Left ventricle myocardium inferior (tissue), 1 donor: Measurements from ENCODE around the gene HJURP. TPM values are rescaled to one million over a fixed set of nuclear protein-coding genes. Genes with fewer than 3 reads are reported as not detected.

Experiments
- DNase-seq: peaks from one replicate; pipeline ENCODE4 v3.0.0-alpha.2; 2020
- H3K27ac ChIP-seq: fragments of 200-600 bp; replicated peaks from 2 replicates; pipeline ENCODE4 v1.8.0; 2021
- H3K27me3 ChIP-seq: fragments of 200-600 bp; 2 replicates; pipeline ENCODE4 v1.8.0; 2021; ENCODE audit warnings: low read depth
- H3K36me3 ChIP-seq: fragments of 200-600 bp; 2 replicates; pipeline ENCODE4 v1.8.0; 2021
- H3K4me1 ChIP-seq: fragments of 200-600 bp; 2 replicates; pipeline ENCODE4 v1.8.0; 2021
- H3K4me3 ChIP-seq: fragments of 200-600 bp; 2 replicates; pipeline ENCODE4 v1.8.0; 2021; ENCODE audit warnings: mild to moderate bottlenecking, moderate library complexity
- H3K9me3 ChIP-seq: fragments of 200-600 bp; replicated peaks from 2 replicates; pipeline ENCODE4 v1.8.0; 2021
- intact Hi-C: fragments of 100-400 bp; cut with micrococcal nuclease; formaldehyde crosslinking; loops from one replicate; pipeline ENCODE4 v1.11.0; 2022
- total RNA-seq: library from RNA; stranded (reverse); fragmentation: NEBNext Ultra II Directional; extraction: Animal tissue kit (Norgen Biotek cat#: 25700); gene quantifications from one replicate; pipeline ENCODE4 v1.2.1, GENCODE V29; 2021
- TF ChIP-seq, protein P1 (sequence below): fragments of 200-600 bp; IDR thresholded peaks from 2 replicates; pipeline ENCODE4 v1.8.0; 2021; ENCODE audit warnings: antibody characterized with exemption, mild to moderate bottlenecking, borderline replicate concordance
- donor health status: DM: no; HTN: yes; CAD: no; lungs with severe emphysema.

Gene HJURP
- total RNA-seq, 1 donor from 2014 or later = 0.36 TPM

DNA sequence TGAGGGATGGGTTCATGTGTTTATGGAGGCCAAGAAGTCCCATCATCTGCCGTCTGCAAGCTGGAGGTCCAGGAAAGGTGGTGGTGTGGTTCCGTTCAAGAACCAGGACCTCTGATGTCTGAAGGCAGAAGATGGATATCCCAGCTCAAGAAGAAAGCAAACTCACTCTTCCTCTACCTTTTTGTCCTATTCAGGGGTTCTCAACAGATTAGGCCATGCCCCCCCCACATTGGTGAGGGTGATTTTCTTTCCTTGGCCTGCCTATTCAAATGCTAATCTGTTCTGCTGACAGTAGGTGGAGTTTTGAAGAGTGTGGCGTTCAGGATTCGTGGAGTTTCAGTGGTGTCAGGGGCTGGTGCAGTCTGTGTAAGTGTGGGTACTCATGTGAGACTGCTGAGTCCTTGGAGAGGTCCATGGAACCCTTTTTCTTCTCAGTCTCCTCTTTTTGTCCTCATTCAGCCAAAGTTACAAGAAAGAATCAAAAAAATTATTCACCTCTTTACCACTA lies 8.0 kb upstream of the HJURP start:
- H3K9me3 ChIP-seq = no peaks in the 10 kb centered on the region
- no peak for DNase-seq
- intact Hi-C loops = no loop called here

DNA sequence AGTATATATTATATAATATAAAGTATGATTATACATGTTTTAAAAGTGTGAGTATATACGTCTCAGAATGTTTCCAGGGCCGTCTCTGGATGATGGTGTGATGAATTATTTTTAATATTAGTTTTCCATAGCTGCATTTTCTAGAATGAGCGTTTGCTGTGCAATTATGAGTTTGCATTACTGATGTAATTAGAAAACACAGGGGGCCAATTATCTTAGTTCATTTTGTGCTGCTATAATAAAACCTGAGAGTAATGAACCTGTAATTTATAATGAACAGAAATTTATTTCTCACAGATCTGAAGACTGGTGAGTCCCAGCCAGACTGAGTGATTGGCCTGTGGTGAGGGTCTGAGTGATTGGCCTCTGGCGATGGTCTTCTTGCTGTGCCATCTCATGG lies 4.0 kb upstream of the HJURP start:
- Histone ChIP-seq H3K27ac (no peak overlapping the region), H3K4me3 (no peak overlapping the region), H3K27me3 (peaks cover 1% of the 10 kb centered on the region), H3K36me3 (no peaks in the 10 kb centered on the region), H3K9me3 (no peaks in the 10 kb centered on the region), H3K4me1 (peaks cover 16% of the 10 kb centered on the region)
- no peak for DNase-seq
- TF ChIP-seq, protein P1, sequence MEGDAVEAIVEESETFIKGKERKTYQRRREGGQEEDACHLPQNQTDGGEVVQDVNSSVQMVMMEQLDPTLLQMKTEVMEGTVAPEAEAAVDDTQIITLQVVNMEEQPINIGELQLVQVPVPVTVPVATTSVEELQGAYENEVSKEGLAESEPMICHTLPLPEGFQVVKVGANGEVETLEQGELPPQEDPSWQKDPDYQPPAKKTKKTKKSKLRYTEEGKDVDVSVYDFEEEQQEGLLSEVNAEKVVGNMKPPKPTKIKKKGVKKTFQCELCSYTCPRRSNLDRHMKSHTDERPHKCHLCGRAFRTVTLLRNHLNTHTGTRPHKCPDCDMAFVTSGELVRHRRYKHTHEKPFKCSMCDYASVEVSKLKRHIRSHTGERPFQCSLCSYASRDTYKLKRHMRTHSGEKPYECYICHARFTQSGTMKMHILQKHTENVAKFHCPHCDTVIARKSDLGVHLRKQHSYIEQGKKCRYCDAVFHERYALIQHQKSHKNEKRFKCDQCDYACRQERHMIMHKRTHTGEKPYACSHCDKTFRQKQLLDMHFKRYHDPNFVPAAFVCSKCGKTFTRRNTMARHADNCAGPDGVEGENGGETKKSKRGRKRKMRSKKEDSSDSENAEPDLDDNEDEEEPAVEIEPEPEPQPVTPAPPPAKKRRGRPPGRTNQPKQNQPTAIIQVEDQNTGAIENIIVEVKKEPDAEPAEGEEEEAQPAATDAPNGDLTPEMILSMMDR = no peak
- intact Hi-C loops = no loop called here

More for the DNA sequence above, 8.0 kb upstream of the HJURP start:
- H3K27ac ChIP-seq = no peak overlapping the region
- H3K4me3 ChIP-seq = no peak overlapping the region
- no peaks in the 10 kb centered on the region for H3K36me3 ChIP-seq
- no peaks in the 10 kb centered on the region for H3K4me1 ChIP-seq
- TF ChIP-seq, protein P1 = no peak
- no peaks in the 10 kb centered on the region for H3K27me3 ChIP-seq

DNA sequence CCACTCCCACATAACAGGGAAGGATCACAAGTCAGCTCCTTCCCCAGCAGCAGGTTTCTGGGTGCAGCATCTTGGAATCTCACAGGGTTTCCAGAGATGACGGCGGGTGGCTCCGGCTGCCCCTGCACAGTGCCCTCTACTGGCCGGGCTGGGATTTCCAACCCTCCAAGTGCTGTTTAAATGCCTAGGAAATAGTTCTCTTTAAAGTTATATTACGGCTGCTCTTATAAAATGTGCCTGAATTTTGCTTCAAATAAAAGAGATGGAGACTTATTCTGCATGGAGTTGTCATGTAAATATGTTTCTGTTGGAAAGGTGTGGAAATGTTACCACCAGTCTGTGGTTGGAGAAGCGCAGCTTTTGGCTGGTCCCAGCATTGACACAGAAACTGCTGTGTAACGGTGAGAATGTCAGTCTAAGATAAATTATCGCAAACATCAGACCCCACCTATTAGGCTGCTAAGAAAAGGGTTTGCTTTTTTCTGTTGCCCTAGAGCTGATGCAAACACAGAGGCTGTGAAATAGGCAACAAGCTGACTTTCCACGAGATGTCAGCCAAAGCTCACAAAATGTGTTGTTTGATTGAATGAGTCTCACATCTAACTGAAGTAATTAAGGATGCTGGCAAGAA lies 3.3 kb upstream of the HJURP start:
- no peak for DNase-seq
- intact Hi-C loops = no loop called here
- Histone ChIP-seq H3K27me3 (peaks cover 6% of the 10 kb centered on the region), H3K27ac (no peak overlapping the region), H3K4me1 (peaks cover 17% of the 10 kb centered on the region), H3K4me3 (no peak overlapping the region), H3K36me3 (no peaks in the 10 kb centered on the region), H3K9me3 (no peaks in the 10 kb centered on the region)
- TF ChIP-seq, protein P1 = peak; percentile 55

DNA sequence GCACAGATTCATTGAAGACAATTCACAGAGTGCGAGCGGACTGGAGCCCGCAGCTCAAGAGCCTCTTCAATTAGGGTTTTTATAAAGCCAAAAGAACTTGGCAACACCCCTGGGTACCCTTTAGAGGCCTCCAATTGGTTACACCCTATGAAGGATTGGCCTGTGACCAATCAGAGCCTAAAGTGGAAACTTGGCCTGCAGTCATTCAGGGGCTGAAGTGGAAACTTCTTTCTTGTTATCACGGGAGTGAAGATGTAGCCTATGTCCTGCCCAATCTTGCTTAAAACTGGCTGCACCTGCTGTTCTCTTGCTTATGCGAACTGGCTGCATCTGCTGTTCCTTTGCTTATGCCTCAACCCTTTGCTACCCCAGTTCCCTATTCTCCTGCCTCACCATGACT lies 1.8 kb upstream of the HJURP start:
- DNase-seq = no peak
- intact Hi-C loops = no loop called here
- Histone ChIP-seq H3K27ac (no peak overlapping the region), H3K4me3 (no peak overlapping the region), H3K36me3 (no peaks in the 10 kb centered on the region), H3K9me3 (no peaks in the 10 kb centered on the region), H3K27me3 (peaks cover 20% of the 10 kb centered on the region), H3K4me1 (peaks cover 17% of the 10 kb centered on the region)
- TF ChIP-seq, protein P1 = no peak

DNA sequence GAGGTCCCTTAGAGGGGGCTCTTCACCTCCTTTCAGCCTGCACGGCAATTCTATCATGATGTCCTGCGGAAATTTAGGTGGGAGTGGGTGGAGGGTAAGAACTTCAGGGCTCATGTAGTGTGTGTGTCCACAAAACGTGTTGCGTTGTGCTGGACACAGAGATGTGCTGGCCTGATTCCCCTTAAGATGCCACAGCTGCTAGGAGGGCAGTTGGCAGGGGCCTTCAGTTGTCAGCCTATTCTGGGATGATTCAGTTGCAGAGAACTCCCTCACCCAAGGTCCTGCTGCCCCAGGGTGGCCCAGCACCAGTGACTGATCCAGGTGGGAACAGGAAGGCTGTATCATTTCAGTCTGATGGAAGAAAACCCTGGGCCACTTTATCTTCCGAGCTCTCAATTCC lies 1.0 kb upstream of the HJURP start:
- DNase-seq = no peak
- Histone ChIP-seq H3K4me1 (peaks cover 17% of the 10 kb centered on the region), H3K4me3 (no peak overlapping the region), H3K9me3 (no peaks in the 10 kb centered on the region), H3K27me3 (peaks cover 28% of the 10 kb centered on the region), H3K27ac (no peak overlapping the region), H3K36me3 (no peaks in the 10 kb centered on the region)
- TF ChIP-seq, protein P1 = no peak
- intact Hi-C loops = no loop called here
